HepG2 (cell line): ENCODE data around the gene PLRG1.

Source experiments
- NFE2L1 ChIP-seq: sonication (generic); formaldehyde crosslinking; IDR thresholded peaks from 2 replicates; pipeline ENCODE4 v1.4.0; 2020; ENCODE audit warnings: missing genetic modification reagents, mild to moderate bottlenecking, borderline replicate concordance
- TF ChIP-seq, protein P1 (sequence below): IDR thresholded peaks from 2 replicates; pipeline ENCODE4 v1.6.1; 2012; ENCODE audit warnings: low read length, improper control_type of control experiment

DNA sequence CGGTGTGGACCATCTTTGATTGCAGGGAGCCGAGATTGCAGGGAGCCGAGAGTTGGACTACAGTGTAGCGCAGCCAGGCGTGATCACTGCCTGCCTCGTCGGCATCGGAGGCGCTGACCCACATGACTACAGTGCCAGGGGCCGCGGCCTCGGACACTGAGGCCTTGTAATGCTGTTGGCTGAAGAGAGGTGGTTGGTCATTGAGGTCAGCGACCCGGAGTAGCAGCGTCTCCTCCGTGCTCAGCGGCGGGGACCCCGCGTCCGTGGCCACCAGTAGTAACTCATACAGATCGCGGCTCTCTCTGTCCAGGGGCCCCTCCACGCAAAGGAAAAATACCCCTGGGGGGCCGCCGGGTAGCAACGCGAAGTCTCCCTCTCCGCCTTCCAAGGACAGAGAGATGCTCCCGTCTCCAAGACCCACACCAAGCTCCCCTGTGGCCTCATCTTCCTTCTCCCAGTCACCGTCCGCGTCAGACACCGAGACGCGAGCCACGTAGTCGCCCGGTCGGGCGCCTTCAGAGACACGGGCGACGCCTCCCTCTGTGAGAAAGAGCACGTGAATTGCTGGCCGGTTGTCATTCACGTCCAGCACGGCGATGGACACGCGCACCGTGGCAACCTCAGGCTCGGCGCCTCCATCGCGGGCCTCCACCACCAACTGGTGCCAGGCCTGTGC is 60.5 kb downstream of the PLRG1 start:
- TF ChIP-seq, protein P1, sequence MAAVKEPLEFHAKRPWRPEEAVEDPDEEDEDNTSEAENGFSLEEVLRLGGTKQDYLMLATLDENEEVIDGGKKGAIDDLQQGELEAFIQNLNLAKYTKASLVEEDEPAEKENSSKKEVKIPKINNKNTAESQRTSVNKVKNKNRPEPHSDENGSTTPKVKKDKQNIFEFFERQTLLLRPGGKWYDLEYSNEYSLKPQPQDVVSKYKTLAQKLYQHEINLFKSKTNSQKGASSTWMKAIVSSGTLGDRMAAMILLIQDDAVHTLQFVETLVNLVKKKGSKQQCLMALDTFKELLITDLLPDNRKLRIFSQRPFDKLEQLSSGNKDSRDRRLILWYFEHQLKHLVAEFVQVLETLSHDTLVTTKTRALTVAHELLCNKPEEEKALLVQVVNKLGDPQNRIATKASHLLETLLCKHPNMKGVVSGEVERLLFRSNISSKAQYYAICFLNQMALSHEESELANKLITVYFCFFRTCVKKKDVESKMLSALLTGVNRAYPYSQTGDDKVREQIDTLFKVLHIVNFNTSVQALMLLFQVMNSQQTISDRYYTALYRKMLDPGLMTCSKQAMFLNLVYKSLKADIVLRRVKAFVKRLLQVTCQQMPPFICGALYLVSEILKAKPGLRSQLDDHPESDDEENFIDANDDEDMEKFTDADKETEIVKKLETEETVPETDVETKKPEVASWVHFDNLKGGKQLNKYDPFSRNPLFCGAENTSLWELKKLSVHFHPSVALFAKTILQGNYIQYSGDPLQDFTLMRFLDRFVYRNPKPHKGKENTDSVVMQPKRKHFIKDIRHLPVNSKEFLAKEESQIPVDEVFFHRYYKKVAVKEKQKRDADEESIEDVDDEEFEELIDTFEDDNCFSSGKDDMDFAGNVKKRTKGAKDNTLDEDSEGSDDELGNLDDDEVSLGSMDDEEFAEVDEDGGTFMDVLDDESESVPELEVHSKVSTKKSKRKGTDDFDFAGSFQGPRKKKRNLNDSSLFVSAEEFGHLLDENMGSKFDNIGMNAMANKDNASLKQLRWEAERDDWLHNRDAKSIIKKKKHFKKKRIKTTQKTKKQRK, result no peak
- TF ChIP-seq NFE2L1 (CRISPR knock-in tag), result no peak
